Measurements from ENCODE around the gene FGD4.

Gene FGD4

DNA sequence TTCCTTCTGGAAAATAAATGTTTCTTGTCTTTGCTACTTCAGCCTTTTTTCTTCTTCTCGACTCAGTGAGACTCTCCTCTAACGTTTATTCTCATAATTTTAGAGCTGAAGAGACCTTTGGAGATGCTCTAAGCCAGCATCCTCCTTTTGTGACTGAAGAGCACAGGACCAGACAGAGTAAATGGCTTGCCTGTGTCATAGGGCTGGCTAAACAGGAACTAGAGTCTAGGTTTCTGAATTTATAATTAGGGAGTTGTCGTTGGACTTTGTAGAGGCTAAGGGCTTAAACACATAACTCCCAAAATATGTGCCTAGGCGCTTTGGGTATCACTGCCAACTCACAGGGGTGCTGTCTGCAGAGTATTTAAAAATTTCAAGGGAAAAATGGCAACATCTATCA, 98.5 kb downstream of the FGD4 start:
- no peak for TF ChIP-seq EZH2phosphoT487 (IDR thresholded peaks at IDR 0.05; ENCODE audit: borderline replicate concordance)
- TF ChIP-seq, protein P1, sequence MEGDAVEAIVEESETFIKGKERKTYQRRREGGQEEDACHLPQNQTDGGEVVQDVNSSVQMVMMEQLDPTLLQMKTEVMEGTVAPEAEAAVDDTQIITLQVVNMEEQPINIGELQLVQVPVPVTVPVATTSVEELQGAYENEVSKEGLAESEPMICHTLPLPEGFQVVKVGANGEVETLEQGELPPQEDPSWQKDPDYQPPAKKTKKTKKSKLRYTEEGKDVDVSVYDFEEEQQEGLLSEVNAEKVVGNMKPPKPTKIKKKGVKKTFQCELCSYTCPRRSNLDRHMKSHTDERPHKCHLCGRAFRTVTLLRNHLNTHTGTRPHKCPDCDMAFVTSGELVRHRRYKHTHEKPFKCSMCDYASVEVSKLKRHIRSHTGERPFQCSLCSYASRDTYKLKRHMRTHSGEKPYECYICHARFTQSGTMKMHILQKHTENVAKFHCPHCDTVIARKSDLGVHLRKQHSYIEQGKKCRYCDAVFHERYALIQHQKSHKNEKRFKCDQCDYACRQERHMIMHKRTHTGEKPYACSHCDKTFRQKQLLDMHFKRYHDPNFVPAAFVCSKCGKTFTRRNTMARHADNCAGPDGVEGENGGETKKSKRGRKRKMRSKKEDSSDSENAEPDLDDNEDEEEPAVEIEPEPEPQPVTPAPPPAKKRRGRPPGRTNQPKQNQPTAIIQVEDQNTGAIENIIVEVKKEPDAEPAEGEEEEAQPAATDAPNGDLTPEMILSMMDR (conservative IDR thresholded peaks at IDR 0.05; ENCODE audit: low read length), result no peak
- no peaks in the 10 kb centered on the region for H3F3A ChIP-seq (ENCODE audit: low read depth)
- H3K36me3 ChIP-seq (ENCODE audit: insufficient read depth, low read length), result no peaks in the 10 kb centered on the region
- H3K4me2 ChIP-seq (ENCODE audit: low read depth, low read length, poor library complexity, severe bottlenecking), result peak overlapping the region; percentile 45
- no peaks in the 10 kb centered on the region for H3K4me1 ChIP-seq (ENCODE audit: insufficient read depth, low read length, poor library complexity, severe bottlenecking)
- H3K27me3 ChIP-seq (ENCODE audit: insufficient read depth, low read length, poor library complexity, severe bottlenecking), result no peaks in the 10 kb centered on the region
- H3K9ac ChIP-seq (ENCODE audit: low read depth, low read length, poor library complexity, severe bottlenecking), result no peak overlapping the region
- H2AFZ ChIP-seq (ENCODE audit: low read length), result peak overlapping the region; percentile 61; the same call in 1 of the 2 replicates
- no peaks in the 10 kb centered on the region for H3K9me3 ChIP-seq (ENCODE audit: insufficient read depth, low read depth, low read length)
- no peak overlapping the region for H3K4me3 ChIP-seq (ENCODE audit: low read length, poor library complexity, severe bottlenecking)
- H3K9me2 ChIP-seq (replicated peaks; ENCODE audit: low read depth, low read length), result no peaks in the 10 kb centered on the region
- no peaks in the 10 kb centered on the region for H3K79me2 ChIP-seq (ENCODE audit: insufficient read depth, low read length)
- H4K20me1 ChIP-seq (ENCODE audit: insufficient read depth, low read length, poor library complexity, severe bottlenecking), result no peaks in the 10 kb centered on the region

DNA sequence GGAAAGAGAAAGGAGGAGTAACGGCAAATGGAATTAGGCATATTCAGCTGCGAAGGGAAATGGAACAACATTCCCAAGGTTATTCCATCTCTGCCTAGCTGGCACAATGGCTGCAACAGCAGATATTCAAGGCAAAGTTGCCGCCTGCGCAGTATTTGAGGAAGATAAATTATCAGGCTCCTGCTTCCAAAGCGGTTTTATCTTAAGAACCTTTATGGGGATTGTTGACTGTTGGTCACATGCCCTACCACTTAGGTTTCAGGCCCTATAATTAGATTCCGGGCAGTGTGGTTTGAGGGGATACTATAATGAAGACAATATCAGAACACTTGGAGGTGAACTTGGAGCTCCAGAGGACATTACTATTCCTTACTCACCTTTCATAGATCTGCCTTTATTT, 99.7 kb downstream of the FGD4 start:
- H3K9me3 ChIP-seq (ENCODE audit: insufficient read depth, low read depth, low read length), result no peaks in the 10 kb centered on the region

DNA sequence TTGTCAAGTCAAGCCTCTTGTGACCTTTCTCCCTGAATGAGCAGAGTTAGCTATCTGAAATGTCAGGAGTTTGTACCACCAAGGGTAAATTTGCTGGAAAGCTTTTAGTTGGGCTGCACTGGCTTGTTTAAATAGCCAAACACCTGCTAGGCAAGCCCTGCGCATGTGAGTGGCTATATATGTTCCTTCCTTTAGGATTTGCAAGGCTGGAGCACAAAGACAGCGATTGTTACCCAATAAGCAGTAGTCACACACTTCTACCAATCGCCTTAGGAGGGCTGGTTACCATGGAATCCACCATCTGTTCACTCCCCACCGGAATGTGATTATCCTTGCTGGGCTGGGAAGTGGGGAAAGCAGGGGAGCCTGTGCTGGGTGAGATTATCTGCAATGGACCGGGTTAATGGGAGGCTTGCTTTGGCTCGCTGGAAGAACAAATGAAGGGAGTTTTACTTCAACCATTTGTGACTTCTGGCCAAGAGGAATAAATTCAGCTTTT, 102.5 kb downstream of the FGD4 start:
- H3K4me1 ChIP-seq (ENCODE audit: insufficient read depth, low read length, poor library complexity, severe bottlenecking), result peaks cover 14% of the 10 kb centered on the region
- H3K9ac ChIP-seq (ENCODE audit: low read depth, low read length, poor library complexity, severe bottlenecking), result no peak overlapping the region
- H2AFZ ChIP-seq (ENCODE audit: low read length), result peak overlapping the region; percentile 43; the same call in 1 of the 2 replicates
- H3K4me2 ChIP-seq (ENCODE audit: low read depth, low read length, poor library complexity, severe bottlenecking), result no peak overlapping the region
- H3K9me2 ChIP-seq (replicated peaks; ENCODE audit: low read depth, low read length), result no peaks in the 10 kb centered on the region
- H4K20me1 ChIP-seq (ENCODE audit: insufficient read depth, low read length, poor library complexity, severe bottlenecking), result no peaks in the 10 kb centered on the region
- TF ChIP-seq, protein P1 (conservative IDR thresholded peaks at IDR 0.05; ENCODE audit: low read length), result no peak
- no peak for TF ChIP-seq EZH2phosphoT487 (IDR thresholded peaks at IDR 0.05; ENCODE audit: borderline replicate concordance)
- no peaks in the 10 kb centered on the region for H3K9me3 ChIP-seq (ENCODE audit: insufficient read depth, low read depth, low read length)
- H3F3A ChIP-seq (ENCODE audit: low read depth), result no peaks in the 10 kb centered on the region
- H3K4me3 ChIP-seq (ENCODE audit: low read length, poor library complexity, severe bottlenecking), result no peak overlapping the region
- H3K79me2 ChIP-seq (ENCODE audit: insufficient read depth, low read length), result no peaks in the 10 kb centered on the region
- H3K36me3 ChIP-seq (ENCODE audit: insufficient read depth, low read length), result no peaks in the 10 kb centered on the region
- H3K27me3 ChIP-seq (ENCODE audit: insufficient read depth, low read length, poor library complexity, severe bottlenecking), result no peaks in the 10 kb centered on the region

More for the DNA sequence above, 99.7 kb downstream of the FGD4 start:
- H4K20me1 ChIP-seq (ENCODE audit: insufficient read depth, low read length, poor library complexity, severe bottlenecking), result no peaks in the 10 kb centered on the region
- H3K79me2 ChIP-seq (ENCODE audit: insufficient read depth, low read length), result no peaks in the 10 kb centered on the region
- H3K9ac ChIP-seq (ENCODE audit: low read depth, low read length, poor library complexity, severe bottlenecking), result no peak overlapping the region
- no peak overlapping the region for H3K4me2 ChIP-seq (ENCODE audit: low read depth, low read length, poor library complexity, severe bottlenecking)
- no peaks in the 10 kb centered on the region for H3K36me3 ChIP-seq (ENCODE audit: insufficient read depth, low read length)
- no peak overlapping the region for H2AFZ ChIP-seq (ENCODE audit: low read length)
- TF ChIP-seq, protein P1 (conservative IDR thresholded peaks at IDR 0.05; ENCODE audit: low read length), result no peak
- TF ChIP-seq EZH2phosphoT487 (IDR thresholded peaks at IDR 0.05; ENCODE audit: borderline replicate concordance), result no peak
- H3K9me2 ChIP-seq (replicated peaks; ENCODE audit: low read depth, low read length), result no peaks in the 10 kb centered on the region
- no peaks in the 10 kb centered on the region for H3K27me3 ChIP-seq (ENCODE audit: insufficient read depth, low read length, poor library complexity, severe bottlenecking)
- no peaks in the 10 kb centered on the region for H3F3A ChIP-seq (ENCODE audit: low read depth)
- H3K4me3 ChIP-seq (ENCODE audit: low read length, poor library complexity, severe bottlenecking), result no peak overlapping the region
- H3K4me1 ChIP-seq (ENCODE audit: insufficient read depth, low read length, poor library complexity, severe bottlenecking), result no peaks in the 10 kb centered on the region
